ENCODE results near the gene HPCAL1. TPM values are rescaled to one million over a fixed set of nuclear protein-coding genes. Genes with fewer than 3 reads are reported as not detected.

The HPCAL1 gene
- total and polyA plus RNA-seq, 2 donors (not counting 1 experiment from before 2014, with no cell fraction given): 60.3 to 65.1 TPM

DNA sequence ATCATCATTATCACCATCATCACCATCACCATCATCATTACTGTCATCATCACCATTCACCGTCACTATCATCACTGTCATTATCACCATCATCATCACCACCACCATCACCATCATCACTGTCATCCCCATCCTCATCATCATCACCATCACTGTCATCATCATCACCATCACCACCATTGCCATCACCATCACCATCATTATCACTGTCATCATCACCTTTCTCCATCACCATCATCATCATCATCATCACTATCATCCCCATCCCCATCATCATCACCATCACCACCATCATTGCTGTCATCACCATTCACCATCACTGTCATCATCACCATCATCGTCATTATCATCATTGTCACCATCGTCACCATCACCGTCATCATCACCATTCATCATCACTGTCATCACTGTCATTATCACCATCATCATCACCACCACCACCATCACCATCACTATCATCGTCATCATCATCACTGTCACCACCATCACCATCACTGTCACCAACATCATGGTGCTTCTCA is 9.8 kb downstream of the HPCAL1 start:
- Histone ChIP-seq H3K36me3 (replicated peaks in 1 of 2; ENCODE audit: control extremely low read depth in 1 of 2, control insufficient read depth in 1 of 2, extremely low read depth in 1 of 2, insufficient read depth in 2 of 2, low read length in 1 of 2) (peaks cover 0 to 3% of the 10 kb centered on the region in 2 experiments), H3K4me1 (ENCODE audit: control insufficient read depth in 2 of 2, insufficient read depth in 2 of 2, low read length in 2 of 2) (no peaks in the 10 kb centered on the region), H3K27ac (ENCODE audit: low read length in 2 of 2) (no peak overlapping the region), H3K4me3 (ENCODE audit: control extremely low read depth in 1 of 5, extremely low read depth in 1 of 5, insufficient read depth in 1 of 5, low read depth in 2 of 5, low read length in 4 of 5) (no peak overlapping the region), H3K27me3 (replicated peaks in 1 of 4; ENCODE audit: control extremely low read depth in 1 of 4, control insufficient read depth in 3 of 4, insufficient read depth in 4 of 4, low read length in 3 of 4) (no peaks in the 10 kb centered on the region), H3K4me2 (replicated peaks; ENCODE audit: low read depth, low read length, poor library complexity, severe bottlenecking) (no peak overlapping the region), H3K9ac (ENCODE audit: low read length) (no peak overlapping the region), H3K79me2 (ENCODE audit: control insufficient read depth, insufficient read depth, low read length) (peaks cover 98% of the 10 kb centered on the region), H2AFZ (ENCODE audit: insufficient read depth, low read depth, low read length, poor library complexity, severe bottlenecking) (no peak overlapping the region), H4K20me1 (ENCODE audit: control insufficient read depth, insufficient read depth, low read length, poor library complexity, severe bottlenecking) (peaks cover 80% of the 10 kb centered on the region), H3K9me3 (ENCODE audit: control extremely low read depth in 1 of 3, control insufficient read depth in 2 of 3, insufficient read depth in 1 of 3, low read length in 2 of 3) (no peaks in the 10 kb centered on the region)
- ChIA-PET CTCF (interaction anchor here (1.1 kb wide), 1 partner anchor 8 kb away, joined by 3 read pairs; no protein-coding TSS in a partner anchor), POLR2A (no interaction called here)
- no peak for DNase-seq
- Mint-ChIP-seq H3K27me3 (no peaks in the 10 kb centered on the region), H3K4me3 (no peak overlapping the region), H3K27ac (no peak overlapping the region), H3K9me3 (ENCODE audit: insufficient read depth) (no peaks in the 10 kb centered on the region), H3K4me1 (peaks cover 37% of the 10 kb centered on the region)
- 99% methylated on average over 4 of the region's 5 CpGs for WGBS (ENCODE audit: insufficient coverage)
- TF ChIP-seq, protein P1, sequence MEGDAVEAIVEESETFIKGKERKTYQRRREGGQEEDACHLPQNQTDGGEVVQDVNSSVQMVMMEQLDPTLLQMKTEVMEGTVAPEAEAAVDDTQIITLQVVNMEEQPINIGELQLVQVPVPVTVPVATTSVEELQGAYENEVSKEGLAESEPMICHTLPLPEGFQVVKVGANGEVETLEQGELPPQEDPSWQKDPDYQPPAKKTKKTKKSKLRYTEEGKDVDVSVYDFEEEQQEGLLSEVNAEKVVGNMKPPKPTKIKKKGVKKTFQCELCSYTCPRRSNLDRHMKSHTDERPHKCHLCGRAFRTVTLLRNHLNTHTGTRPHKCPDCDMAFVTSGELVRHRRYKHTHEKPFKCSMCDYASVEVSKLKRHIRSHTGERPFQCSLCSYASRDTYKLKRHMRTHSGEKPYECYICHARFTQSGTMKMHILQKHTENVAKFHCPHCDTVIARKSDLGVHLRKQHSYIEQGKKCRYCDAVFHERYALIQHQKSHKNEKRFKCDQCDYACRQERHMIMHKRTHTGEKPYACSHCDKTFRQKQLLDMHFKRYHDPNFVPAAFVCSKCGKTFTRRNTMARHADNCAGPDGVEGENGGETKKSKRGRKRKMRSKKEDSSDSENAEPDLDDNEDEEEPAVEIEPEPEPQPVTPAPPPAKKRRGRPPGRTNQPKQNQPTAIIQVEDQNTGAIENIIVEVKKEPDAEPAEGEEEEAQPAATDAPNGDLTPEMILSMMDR (IDR thresholded peaks at IDR 0.05): no peak
- no peak for TF ChIP-seq EZH2 (IDR thresholded peaks at IDR 0.05; ENCODE audit: borderline replicate concordance, insufficient read depth, low read depth, low read length, poor library complexity, severe bottlenecking)
- ATAC-seq (ENCODE audit: low read depth): no peak
- intact Hi-C loops (cut with micrococcal nuclease): no loop called here

GRCh38 chr2:10316336-10316735 is 13.6 kb downstream of the HPCAL1 start:
- no peak overlapping the region for H3K4me3 Mint-ChIP-seq
- no peak overlapping the region for H3K4me3 ChIP-seq (ENCODE audit: control extremely low read depth in 1 of 5, extremely low read depth in 1 of 5, insufficient read depth in 1 of 5, low read depth in 2 of 5, low read length in 4 of 5)
- CTCF ChIA-PET: interaction anchor here (1.7 to 2.5 kb wide), 2 partner anchors 93 kb away, joined by 5 to 14 read pairs; no protein-coding TSS in a partner anchor
- no peak overlapping the region for H2AFZ ChIP-seq (ENCODE audit: insufficient read depth, low read depth, low read length, poor library complexity, severe bottlenecking)
- TF ChIP-seq, protein P1 (IDR thresholded peaks at IDR 0.05): no peak
- no peak overlapping the region for H3K4me2 ChIP-seq (replicated peaks; ENCODE audit: low read depth, low read length, poor library complexity, severe bottlenecking)
- H3K27ac ChIP-seq (ENCODE audit: low read length in 2 of 2): no peak overlapping the region
- ATAC-seq (ENCODE audit: low read depth) (no peak), DNase-seq (no peak)
- H3K27ac Mint-ChIP-seq: peak overlapping the region; percentile 39
- no peak overlapping the region for H3K9ac ChIP-seq (ENCODE audit: low read length)
- 89% methylated on average over 5 of the region's 6 CpGs for WGBS (ENCODE audit: insufficient coverage)
- peaks cover 25% of the 10 kb centered on the region for H3K4me1 Mint-ChIP-seq
- H3K4me1 ChIP-seq (ENCODE audit: control insufficient read depth in 2 of 2, insufficient read depth in 2 of 2, low read length in 2 of 2): no peaks in the 10 kb centered on the region
- H3K9me3 Mint-ChIP-seq (ENCODE audit: insufficient read depth): no peaks in the 10 kb centered on the region
- peaks cover 0 to 3% of the 10 kb centered on the region in 2 experiments for H3K36me3 ChIP-seq (replicated peaks in 1 of 2; ENCODE audit: control extremely low read depth in 1 of 2, control insufficient read depth in 1 of 2, extremely low read depth in 1 of 2, insufficient read depth in 2 of 2, low read length in 1 of 2)
- POLR2A ChIA-PET: no interaction called here
- H3K9me3 ChIP-seq (ENCODE audit: control extremely low read depth in 1 of 3, control insufficient read depth in 2 of 3, insufficient read depth in 1 of 3, low read length in 2 of 3): no peaks in the 10 kb centered on the region
- peaks cover 68% of the 10 kb centered on the region for H4K20me1 ChIP-seq (ENCODE audit: control insufficient read depth, insufficient read depth, low read length, poor library complexity, severe bottlenecking)
- intact Hi-C loops (cut with micrococcal nuclease): no loop called here
- H3K27me3 ChIP-seq (replicated peaks in 1 of 4; ENCODE audit: control extremely low read depth in 1 of 4, control insufficient read depth in 3 of 4, insufficient read depth in 4 of 4, low read length in 3 of 4): no peaks in the 10 kb centered on the region
- H3K27me3 Mint-ChIP-seq: no peaks in the 10 kb centered on the region
- H3K79me2 ChIP-seq (ENCODE audit: control insufficient read depth, insufficient read depth, low read length): peaks cover 98% of the 10 kb centered on the region
